HepG2 (cell line): ENCODE data around the gene THBD. TPM values are rescaled to one million over a fixed set of nuclear protein-coding genes. Genes with fewer than 3 reads are reported as not detected.

Experiments used
- ATAC-seq: fragments of 200-7000 bp; cut with Tn5 transposase; 3 replicates; pipeline ENCODE4 v1.9.1; 2020; ENCODE audit warnings: mild to moderate bottlenecking, moderate library complexity
- BruUV-seq: library from RNA; stranded (reverse); fragments of 400-500 nt; replicated peaks from 2 replicates; lab custom pipeline; 2021; lab: Mats Ljungman, UMichigan
- CTCF ChIA-PET: fragments of 300-600 bp; formaldehyde crosslinking; extraction: SDS; loops from one replicate; lab custom pipeline; 2021; ENCODE audit warnings: low total read pairs, inconsistent platforms, low intra/inter-chr PET ratio; lab: Yijun Ruan, JAX
- POLR2A ChIA-PET: fragments of 350-600 bp; sonication (Branson Sonifier 250); formaldehyde crosslinking; loops from one replicate; lab custom pipeline; 2020; ENCODE audit warnings: antibody characterized with exemption, inconsistent platforms; lab: Yijun Ruan, JAX
- DNase-seq: peaks from one replicate; pipeline ENCODE4 v3.0.0-alpha.2; 2015; ENCODE audit warnings: low spot score
- FAIRE-seq: peaks from 3 replicates; lab custom pipeline; 2011; peaks lifted over from hg19 to GRCh38; lab: Jason Lieb, UNC
- H2AFZ ChIP-seq: one replicate; pipeline ENCODE4 v1.6.1; 2011; ENCODE audit warnings: low read length, inconsistent platforms
- H3K27ac ChIP-seq: fragments of 300-600 bp; 3 replicates; pipeline ENCODE4 v1.8.0; 2011; ENCODE audit warnings: mixed run types, mild to moderate bottlenecking, mixed read lengths, low read length, inconsistent platforms; ENCODE audit not compliant: insufficient read depth; ENCODE audit errors: extremely low read length
- H3K27me3 ChIP-seq, 2 experiments: fragments of 200-600 bp in 1 of 2; 2 replicates in 1 of 2; 3 replicates in 1 of 2; pipeline versions ENCODE4 v1.6.0 to v1.8.0; 2011; ENCODE audit warnings: low read length in 2 of 2, mild to moderate bottlenecking in 2 of 2, moderate library complexity in 2 of 2, inconsistent platforms in 1 of 2; ENCODE audit not compliant: insufficient read depth in 2 of 2, control insufficient read depth in 1 of 2
- H3K36me3 ChIP-seq, 2 experiments: fragments of 200-600 bp in 1 of 2; replicated peaks in 1 of 2; 2 replicates in 1 of 2; 3 replicates in 1 of 2; pipeline versions ENCODE4 v1.5.1 to v1.8.0; 2011; ENCODE audit warnings: low read length in 2 of 2, inconsistent platforms in 1 of 2; ENCODE audit not compliant: insufficient read depth in 2 of 2, control insufficient read depth in 1 of 2
- H3K4me1 ChIP-seq: 2 replicates; pipeline ENCODE4 v1.5.1; 2012; ENCODE audit warnings: low read length, inconsistent platforms; ENCODE audit not compliant: insufficient read depth
- H3K4me2 ChIP-seq: 2 replicates; pipeline ENCODE4 v1.6.0; 2011; ENCODE audit warnings: low read depth, low read length, inconsistent platforms
- H3K4me3 ChIP-seq, 3 experiments: fragments of 200-600 bp in 1 of 3; sonication (generic), shearing (Covaris generic) in 1 of 3; replicated peaks in 1 of 3; 2 replicates each; pipeline ENCODE4 v1.5.1; 2011 to 2016; ENCODE audit warnings: low read length in 3 of 3, inconsistent platforms in 2 of 3, low read depth in 2 of 3, mild to moderate bottlenecking in 2 of 3, control low read depth in 1 of 3, mixed read lengths in 1 of 3; ENCODE audit not compliant: insufficient read depth in 1 of 3
- H3K79me2 ChIP-seq: one replicate; pipeline ENCODE4 v1.6.1; 2011; ENCODE audit warnings: low read length, inconsistent platforms; ENCODE audit not compliant: insufficient read depth
- H3K9ac ChIP-seq: 2 replicates; pipeline ENCODE4 v1.6.0; 2011; ENCODE audit warnings: mild to moderate bottlenecking, low read depth, low read length, inconsistent platforms; ENCODE audit not compliant: insufficient read depth
- H3K9me3 ChIP-seq: 2 replicates; pipeline ENCODE4 v1.5.1; 2012; ENCODE audit warnings: mild to moderate bottlenecking, low read length
- H4K20me1 ChIP-seq: 2 replicates; pipeline ENCODE4 v1.6.0; 2011; ENCODE audit warnings: inconsistent platforms, mild to moderate bottlenecking, low read length, moderate library complexity; ENCODE audit not compliant: insufficient read depth
- CERS6 ChIP-seq: sonication (generic); formaldehyde crosslinking; IDR thresholded peaks from 2 replicates; pipeline ENCODE4 v1.5.0; 2020; ENCODE audit warnings: missing genetic modification reagents
- MED8 ChIP-seq: sonication (generic); formaldehyde crosslinking; IDR thresholded peaks from 2 replicates; pipeline ENCODE4 v1.8.1; 2023; ENCODE audit warnings: mild to moderate bottlenecking, missing genetic modification reagents; ENCODE audit not compliant: insufficient replicate concordance
- NFKBIZ ChIP-seq: IDR thresholded peaks from 2 replicates; pipeline ENCODE4 v1.6.1; 2018; ENCODE audit warnings: missing genetic modification reagents, missing compliant biosample characterization
- RELA ChIP-seq: sonication (generic); formaldehyde crosslinking; IDR thresholded peaks from 2 replicates; pipeline ENCODE4 v1.4.0; 2020; ENCODE audit warnings: missing genetic modification reagents
- SOX13 ChIP-seq, 3 experiments: fragments of 450-650 bp in 1 of 3; sonication (generic) in 1 of 3; formaldehyde crosslinking in 1 of 3; IDR thresholded peaks in 2 of 3; conservative IDR thresholded peaks in 1 of 3; 2 replicates each; pipeline versions ENCODE4 v1.5.0 to v1.6.1; 2016 to 2020; ENCODE audit warnings: antibody characterized with exemption in 1 of 3, mild to moderate bottlenecking in 1 of 3, missing compliant biosample characterization in 1 of 3, missing genetic modification reagents in 1 of 3, moderate library complexity in 1 of 3
- SPEN ChIP-seq: sonication (generic); formaldehyde crosslinking; IDR thresholded peaks from 2 replicates; pipeline ENCODE4 v1.5.1; 2020; ENCODE audit warnings: low read depth, mild to moderate bottlenecking, missing genetic modification reagents
- TBL1XR1 ChIP-seq: fragments of 150-350 bp; IDR thresholded peaks from 2 replicates; pipeline ENCODE4 v1.6.1; 2014; ENCODE audit warnings: borderline replicate concordance, low read length; ENCODE audit not compliant: partially characterized antibody
- THAP11 ChIP-seq: IDR thresholded peaks from 2 replicates; pipeline ENCODE4 v1.6.1; 2016; ENCODE audit warnings: missing biosample characterization, missing genetic modification reagents
- ZNF124 ChIP-seq: sonication (generic); formaldehyde crosslinking; IDR thresholded peaks from 2 replicates; pipeline ENCODE4 v1.4.0; 2020; ENCODE audit warnings: missing genetic modification reagents
- ZNF629 ChIP-seq: sonication (generic); formaldehyde crosslinking; conservative IDR thresholded peaks from 2 replicates; pipeline ENCODE4 v1.5.0; 2020; ENCODE audit warnings: missing genetic modification reagents
- WGBS: methylation state at CpG from one replicate; pipeline ENCODE4 v1.1.6; 2017; ENCODE audit warnings: low lambda C conversion rate; 5-methylcytosine and 5-hydroxymethylcytosine counted together
- in situ Hi-C: cut with HindIII; loops from 2 replicates; pipeline ENCODE4 v1.10.0; 2017; ENCODE audit warnings: low pct_unique_long_range_greater_than_20kb; ENCODE audit not compliant: extremely low pct_ligation_motif_present
- intact Hi-C: fragments of 100-400 bp; cut with micrococcal nuclease; formaldehyde crosslinking; loops from one replicate; pipeline ENCODE4 v1.10.0; 2022; ENCODE audit not compliant: unreplicated experiment
- polyA plus RNA-seq, 8 experiments: library from polyadenylated mRNA; depleted of rRNA in 3 of 8; stranded (reverse) in 7 of 8; unstranded in 1 of 8; fragments of >200 nt; fragmentation: Illumina TruSeq in 4 of 8; extraction: Trizol in 4 of 8; gene quantifications; 2 replicates each; pipeline versions ENCODE4 v1.2.1 to v1.2.3, GENCODE V29; 2011 to 2016; ENCODE audit warnings: low read depth in 4 of 8, missing spikeins in 1 of 8, mixed read lengths in 1 of 8; ENCODE audit not compliant: insufficient read depth in 1 of 8
- total RNA-seq, 5 experiments: library from RNA; depleted of rRNA; stranded (reverse); fragments of >200 nt; fragmentation: Illumina TruSeq; extraction: Trizol; gene quantifications; 2 replicates each; pipeline ENCODE4 v1.2.3, GENCODE V29; 2016; ENCODE audit warnings: low read depth in 1 of 5
- TF ChIP-seq, protein P1 (sequence below): sonication (generic); formaldehyde crosslinking; IDR thresholded peaks from 2 replicates; pipeline ENCODE4 v1.5.0; 2020; ENCODE audit warnings: missing genetic modification reagents
- TF ChIP-seq, protein P2 (sequence below): sonication (generic); formaldehyde crosslinking; IDR thresholded peaks from 2 replicates; pipeline ENCODE4 v1.4.0; 2020; ENCODE audit warnings: missing genetic modification reagents, low read depth, mild to moderate bottlenecking, borderline replicate concordance

The THBD gene
- total and polyA plus RNA-seq, 2 of the 13 experiments (the other 11 are each of a cell fraction or from before 2014, with no cell fraction given) = 0.03 TPM; not detected in 1

DNA sequence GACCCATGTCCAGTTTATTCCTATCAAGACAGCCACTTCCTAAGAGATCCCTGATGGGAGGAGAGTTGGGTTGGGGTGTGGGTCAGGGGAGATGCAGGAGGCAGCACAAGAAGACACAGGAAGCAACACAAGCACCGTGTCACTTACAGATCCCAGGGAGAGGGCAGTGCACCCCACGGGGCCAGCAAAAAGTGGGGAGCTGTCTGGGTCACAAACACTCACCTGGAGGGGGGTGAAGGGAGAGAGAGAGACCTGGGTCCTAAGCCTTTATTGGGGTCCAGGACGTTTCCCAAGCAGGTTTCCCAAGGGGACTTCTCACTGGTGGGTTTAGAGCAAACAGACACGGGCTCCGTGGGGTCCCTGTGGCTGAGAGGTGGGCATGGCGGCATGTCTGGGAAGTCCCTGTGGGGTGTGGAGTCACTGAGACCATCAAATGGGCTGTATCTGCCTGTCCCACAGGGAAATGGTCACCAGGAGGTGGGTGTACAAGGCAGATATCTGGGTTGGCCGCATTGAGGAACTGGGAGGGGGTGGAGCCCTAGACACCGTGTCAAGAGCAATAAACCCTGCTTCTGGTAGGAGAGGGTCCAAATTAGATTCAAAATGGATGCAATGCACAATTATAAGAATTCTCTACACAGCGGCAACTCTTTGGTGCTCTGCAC lies 38.2 kb upstream of the THBD start:
- Histone ChIP-seq H4K20me1 (no peaks in the 10 kb centered on the region), H3K4me1 (no peaks in the 10 kb centered on the region)
- BruUV-seq = no TSS peak
- DNase-seq = no peak
- CTCF ChIA-PET = no interaction called here
- TF ChIP-seq SOX13 (IDR thresholded peaks at IDR 0.05) (no peak), SOX13 (CRISPR knock-in tag; conservative IDR thresholded peaks at IDR 0.05 in 1 of 2, IDR thresholded peaks at IDR 0.05 in 1 of 2) (no peak), RELA (CRISPR knock-in tag) (no peak), CERS6 (CRISPR knock-in tag) (no peak), ZNF629 (no peak), SPEN (CRISPR knock-in tag) (no peak), ZNF124 (CRISPR knock-in tag) (no peak), NFKBIZ (CRISPR knock-in tag) (no peak), THAP11 (CRISPR knock-in tag) (no peak), TBL1XR1 (no peak), MED8 (CRISPR knock-in tag) (no peak)
- TF ChIP-seq, protein P1, sequence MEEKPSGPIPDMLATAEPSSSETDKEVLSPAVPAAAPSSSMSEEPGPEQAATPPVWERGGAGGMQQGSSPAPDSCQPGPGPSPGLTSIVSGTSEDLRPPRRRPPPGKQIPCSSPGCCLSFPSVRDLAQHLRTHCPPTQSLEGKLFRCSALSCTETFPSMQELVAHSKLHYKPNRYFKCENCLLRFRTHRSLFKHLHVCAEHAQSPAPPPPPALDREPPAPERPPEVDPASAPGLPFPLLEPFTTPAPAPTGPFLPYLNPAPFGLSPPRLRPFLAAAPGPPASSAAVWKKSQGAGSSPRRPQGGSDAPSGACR (CRISPR knock-in tag) = no peak
- TF ChIP-seq, protein P2, sequence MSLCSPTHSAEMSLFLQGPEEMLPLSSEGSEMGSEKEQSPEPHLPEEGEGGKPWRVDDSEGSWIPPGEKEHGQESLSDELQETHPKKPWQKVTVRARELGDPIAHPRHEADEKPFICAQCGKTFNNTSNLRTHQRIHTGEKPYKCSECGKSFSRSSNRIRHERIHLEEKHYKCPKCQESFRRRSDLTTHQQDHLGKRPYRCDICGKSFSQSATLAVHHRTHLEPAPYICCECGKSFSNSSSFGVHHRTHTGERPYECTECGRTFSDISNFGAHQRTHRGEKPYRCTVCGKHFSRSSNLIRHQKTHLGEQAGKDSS (CRISPR knock-in tag) = no peak
- TF ChIP-seq, all 625 proteins: peak for 0
- 23% methylated on average over 9 of the region's 9 CpGs for WGBS
- Histone ChIP-seq H3K36me3 (no peaks in the 10 kb centered on the region), H3K27me3 (peaks cover 4 to 23% of the 10 kb centered on the region in 2 experiments; a peak in 4 of 5 replicates), H3K4me3 (no peak overlapping the region), H3K4me2 (no peak overlapping the region), H2AFZ (no peak overlapping the region), H3K9ac (no peak overlapping the region), H3K9me3 (no peaks in the 10 kb centered on the region), H3K27ac (no peak overlapping the region), H3K79me2 (no peaks in the 10 kb centered on the region)
- intact Hi-C loops (no loop called here), in situ Hi-C loops (no loop called here)
- ATAC-seq = no peak
- FAIRE-seq = no peak
- POLR2A ChIA-PET = no interaction called here
